ENCODE data around the gene CNTNAP3. TPM values are rescaled to one million over a fixed set of nuclear protein-coding genes. Genes with fewer than 3 reads are reported as not detected.

Gene CNTNAP3
- under 0.01 and 0.12 TPM in 2 replicates for total RNA-seq

GRCh38 chr9:39287980-39288379, at the start of gene CNTNAP3:
Gene CNTNAP3, minus strand, starts transcription at chr9:39288167. Its CDS starts 103 bp downstream, at chr9:39288064.

Small RNAs within 50 kb of the gene (small RNA-seq; reads per million reads assigned to genes)
- gene RN7SL640P: not detected

Other genes with a start within 250 kb of the CNTNAP3 start
- gene SPATA31A1, start 67.5 kb upstream of the CNTNAP3 start, total RNA-seq: not detected in 2 replicates